Activated CD8-positive, alpha-beta memory T cell treated with anti-CD3 and anti-CD28 coated beads for 24 hours (primary cell): ENCODE data around the gene FMNL2.

ENCODE experiments used
- DNase-seq: peaks from one replicate; pipeline ENCODE4 v3.0.0-alpha.2; 2020

FMNL2 gene

DNA sequence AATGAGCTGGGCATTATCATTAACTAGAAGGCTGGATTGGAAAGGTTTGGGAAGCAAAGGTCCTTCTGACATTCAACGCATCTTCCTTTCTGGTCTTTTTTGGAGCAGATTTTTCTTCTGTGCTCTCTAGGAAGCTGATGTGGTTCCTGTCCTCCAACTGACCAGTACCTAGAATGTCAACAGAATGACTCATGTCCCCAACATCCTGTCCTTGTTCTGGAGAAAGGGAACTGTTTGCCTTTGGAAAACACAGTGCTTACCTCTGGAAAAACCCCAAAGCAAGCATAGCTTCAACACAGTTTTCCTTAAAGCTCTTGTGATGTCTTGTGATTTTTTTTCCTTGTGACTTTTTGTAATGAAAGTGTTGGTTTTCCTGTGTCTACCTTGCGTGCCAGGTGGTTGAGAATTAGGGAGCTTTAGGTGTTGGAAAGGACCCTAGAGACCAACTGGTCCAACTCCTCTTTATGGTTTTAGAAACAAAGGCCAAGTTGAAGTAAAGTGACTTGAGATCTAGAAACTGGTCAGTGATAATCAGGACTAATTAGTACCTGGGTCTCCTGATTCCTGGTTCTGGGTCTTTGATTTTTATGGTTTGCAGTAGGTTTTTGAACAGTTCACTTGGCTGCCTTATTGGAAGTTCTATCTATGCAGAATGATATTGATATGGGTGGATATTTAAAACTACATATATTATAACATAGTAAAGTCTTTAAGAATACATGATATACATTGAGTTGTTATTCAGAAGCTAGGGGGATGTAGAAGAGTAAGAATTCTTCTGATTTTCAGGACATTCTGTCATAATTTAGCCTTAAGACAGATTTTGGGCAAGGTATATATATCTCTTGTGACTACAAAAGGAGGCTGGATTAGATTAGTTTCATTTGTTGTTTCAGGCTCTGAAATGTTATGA lies 70.5 kb downstream of the FMNL2 start:
- DNase-seq, result no peak

DNA sequence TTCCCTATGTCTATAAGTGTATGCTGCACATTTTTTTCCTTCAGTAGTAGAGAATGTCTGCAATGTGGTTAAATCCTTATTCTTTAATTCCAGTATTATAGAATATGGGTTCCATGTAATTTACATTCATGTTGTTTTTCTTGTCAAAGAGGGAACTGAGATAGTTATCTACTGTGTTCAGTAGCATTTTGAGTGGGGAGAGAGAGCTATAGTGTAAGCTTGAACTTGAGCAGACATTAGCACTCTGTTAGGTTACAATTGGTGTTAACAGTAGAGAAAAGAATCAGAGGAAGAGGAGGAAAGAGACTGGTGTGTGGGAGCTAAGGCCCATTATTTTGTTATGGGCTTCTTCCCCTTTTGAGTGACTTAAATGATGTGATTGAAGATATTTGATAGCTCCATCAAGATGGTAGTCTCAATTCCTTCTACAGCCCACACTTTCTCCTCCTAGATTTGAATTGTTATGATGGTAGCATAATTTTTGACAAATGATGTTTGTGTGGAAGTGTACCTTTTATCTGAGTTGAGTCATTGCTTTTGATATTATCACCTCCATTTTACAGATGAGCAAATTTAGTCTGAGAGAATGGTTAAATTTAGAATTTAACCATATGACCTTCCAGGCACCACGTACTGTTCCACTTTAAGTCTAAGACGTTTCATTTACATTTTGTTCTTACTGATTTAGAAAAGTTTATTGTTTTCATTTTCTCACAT lies 71.3 kb downstream of the FMNL2 start:
- DNase-seq, result no peak

DNA sequence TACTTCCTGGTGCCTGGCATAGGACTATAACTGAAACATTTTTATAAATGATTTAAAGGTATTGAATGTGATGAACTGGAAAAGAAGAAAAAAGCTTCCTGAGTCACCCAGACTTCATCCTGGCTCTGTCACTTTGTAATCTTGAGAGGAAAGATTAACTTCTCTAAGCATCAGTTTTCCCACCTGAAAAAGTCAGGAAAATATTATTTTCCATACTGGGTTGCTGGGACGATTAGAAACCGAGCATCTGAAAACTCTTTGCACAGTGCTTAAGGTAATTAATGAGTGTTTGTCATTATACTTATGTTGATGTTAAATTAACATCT lies 71.8 kb downstream of the FMNL2 start:
- no peak for DNase-seq

DNA sequence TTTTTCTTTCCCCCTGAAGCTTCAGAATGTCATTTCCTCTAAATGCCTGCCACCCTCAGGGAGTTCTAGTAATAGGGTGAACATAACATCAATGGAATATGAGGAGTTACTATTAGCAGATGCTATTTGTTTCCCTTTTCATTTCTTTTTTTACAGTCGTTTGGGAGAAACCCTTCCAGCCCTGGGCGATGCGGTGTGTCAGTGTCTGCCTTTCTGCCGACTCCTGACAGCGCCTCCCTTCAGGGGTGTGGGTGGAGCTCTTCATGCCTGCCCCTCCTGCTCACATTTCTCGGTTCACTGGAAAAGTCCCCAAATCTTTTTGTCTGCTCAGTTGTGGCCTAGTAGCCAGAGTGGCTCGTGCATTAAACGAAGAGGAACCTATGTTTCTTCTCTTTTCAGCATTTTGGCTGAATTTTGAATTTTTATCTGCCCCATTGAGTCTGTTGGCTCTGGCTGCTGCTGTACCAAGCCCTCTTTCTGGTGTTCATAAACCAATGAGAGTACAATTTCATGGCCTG lies 72.3 kb downstream of the FMNL2 start:
- DNase-seq, result no peak

DNA sequence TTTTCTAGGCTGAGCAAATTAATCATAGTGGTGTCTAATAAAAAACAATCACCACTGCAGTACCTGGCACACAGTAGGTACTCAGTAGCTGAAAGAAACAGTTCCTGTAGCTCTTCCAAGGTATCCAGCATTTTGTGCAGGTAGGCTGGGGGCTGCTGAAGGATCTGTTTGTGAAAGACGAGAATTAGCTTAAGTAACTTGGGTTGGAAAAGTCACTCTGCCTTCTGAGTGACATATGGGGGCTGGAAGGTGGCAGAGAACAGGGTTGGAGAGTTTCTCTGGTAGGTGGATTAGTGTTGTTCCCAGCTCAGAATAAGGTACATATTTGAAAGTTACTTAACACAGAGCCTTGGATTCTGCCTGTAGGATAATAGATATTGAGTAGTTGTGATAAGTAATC lies 72.8 kb downstream of the FMNL2 start:
- DNase-seq, result no peak

DNA sequence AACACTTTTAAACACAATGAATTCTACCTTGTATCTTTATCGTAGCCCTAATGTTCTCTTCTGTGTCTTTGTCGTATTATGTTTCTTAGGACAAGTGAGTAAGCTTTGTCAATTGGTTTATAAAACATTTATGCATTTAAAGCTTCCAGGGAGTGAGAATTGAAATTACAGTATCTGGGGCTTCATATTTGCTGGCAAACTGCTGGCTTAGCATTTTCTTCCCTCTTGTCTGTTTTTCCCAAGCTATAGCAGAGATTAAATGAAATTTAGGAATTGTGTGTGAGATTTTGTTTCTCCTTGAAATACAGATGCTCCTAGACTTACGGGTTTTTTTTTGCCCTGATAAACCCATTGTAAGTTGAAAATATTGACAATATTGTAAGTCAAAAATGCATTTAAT lies 73.3 kb downstream of the FMNL2 start:
- DNase-seq, result no peak

DNA sequence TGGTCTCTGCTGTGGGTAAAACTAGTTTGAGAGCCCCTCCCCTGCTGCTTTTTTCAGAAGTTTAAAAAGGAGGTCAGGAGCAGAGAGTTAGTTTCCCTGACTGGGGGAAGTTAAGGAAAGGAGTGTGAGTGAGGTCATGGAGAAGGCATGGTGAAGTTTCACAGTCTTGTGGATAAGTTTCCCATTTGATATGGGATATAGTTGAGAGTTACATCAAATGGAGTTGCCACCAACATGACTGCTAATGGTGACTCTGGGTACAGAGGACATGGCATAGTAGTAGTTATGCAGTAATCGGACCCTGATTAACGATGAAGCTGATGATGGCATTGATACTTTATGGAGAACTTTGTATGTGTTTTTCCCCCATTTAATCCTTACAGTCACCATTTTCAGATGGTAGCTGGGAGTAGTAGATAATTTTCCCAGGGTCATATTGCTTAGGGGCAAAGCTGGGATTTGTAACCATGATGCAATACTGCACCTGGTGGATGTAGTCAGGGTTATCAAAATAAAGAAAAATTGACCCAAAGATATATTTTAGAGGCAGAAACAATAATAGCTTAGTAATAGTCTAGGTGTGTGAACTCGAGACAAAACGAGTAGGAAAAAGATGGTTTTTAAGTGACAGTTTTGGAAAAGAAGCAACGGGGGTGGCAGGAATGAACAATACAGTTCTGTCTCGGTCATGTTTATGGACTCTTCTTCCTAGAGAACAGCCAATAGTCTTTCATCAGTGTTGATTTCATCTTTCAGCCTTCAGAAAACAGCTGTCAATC lies 74.6 kb downstream of the FMNL2 start:
- DNase-seq, result no peak

DNA sequence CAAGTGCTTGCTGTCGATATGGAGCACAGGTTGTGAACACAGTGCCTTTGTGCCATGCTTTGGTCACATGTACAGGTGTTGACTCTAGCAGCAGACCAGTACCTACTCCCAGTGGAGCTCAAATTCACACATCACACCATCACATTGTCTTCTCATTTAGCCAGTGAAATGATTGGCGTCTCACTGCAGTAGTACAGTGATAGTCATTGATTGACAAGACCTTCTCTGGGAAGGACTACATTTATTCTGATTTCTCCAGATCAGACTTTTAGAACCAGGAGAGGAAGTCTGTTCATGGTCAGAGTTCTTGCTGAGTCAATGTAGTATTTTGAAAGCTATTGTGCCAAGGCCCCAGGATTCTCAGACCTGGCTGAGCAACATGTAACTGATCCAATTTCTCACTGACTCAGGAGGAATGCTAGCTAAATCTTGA lies 75.2 kb downstream of the FMNL2 start:
- DNase-seq, result no peak

DNA sequence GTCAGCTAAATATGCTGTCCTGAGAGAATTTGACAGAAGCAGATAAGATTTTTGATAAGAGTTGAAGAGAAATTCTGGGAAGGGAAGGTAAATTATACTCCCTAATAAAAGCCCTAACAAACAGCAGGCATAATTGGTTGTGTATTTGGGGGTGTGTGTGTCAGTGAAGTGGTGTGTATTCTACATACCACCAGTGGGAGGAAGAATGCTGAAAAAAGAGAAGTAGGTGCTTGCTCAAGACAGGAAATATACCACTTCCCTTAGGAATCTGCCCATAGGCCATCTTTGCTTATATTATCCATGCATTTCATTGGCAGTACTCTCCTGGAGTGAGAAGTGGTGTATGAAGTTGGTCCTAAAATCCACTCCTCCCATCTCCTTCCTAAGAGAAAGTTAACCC lies 76.2 kb downstream of the FMNL2 start:
- DNase-seq, result no peak

DNA sequence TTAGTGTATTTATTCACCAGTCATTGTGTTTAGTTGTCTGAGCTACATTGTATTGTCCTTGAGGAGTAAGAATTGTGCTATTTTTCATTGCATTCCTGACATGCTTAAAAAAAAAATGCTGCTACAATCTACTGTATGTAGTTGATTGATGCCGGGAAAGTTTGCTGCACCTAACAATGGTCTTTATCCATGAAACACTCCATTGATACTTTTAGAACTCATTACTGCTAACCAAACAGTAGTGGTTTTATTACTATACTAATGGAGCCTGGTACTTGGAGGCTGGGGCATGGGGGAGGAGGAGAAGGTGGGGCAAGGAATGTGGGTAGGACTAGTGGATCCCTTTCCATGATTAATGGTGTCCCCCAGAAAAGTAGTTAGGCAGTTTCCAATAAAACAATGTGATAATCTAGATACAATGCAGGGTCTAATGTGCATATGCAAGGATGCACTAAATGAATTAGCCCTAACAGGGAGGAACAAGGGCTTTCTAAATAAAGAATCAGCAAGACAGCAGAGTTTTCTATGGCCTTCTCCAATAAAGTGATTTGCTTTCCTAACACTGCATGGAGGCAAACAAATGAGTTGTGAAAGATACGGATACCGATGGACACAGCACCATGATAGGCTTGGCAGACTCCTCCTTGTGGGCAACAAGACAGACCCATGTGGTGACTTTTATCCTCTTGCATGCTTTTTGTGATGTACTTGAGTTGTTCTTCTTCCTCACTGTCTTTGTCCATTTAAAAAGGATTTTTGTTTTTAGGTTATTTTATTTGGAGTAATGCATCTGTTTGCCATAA lies 78.5 kb downstream of the FMNL2 start:
- no peak for DNase-seq

DNA sequence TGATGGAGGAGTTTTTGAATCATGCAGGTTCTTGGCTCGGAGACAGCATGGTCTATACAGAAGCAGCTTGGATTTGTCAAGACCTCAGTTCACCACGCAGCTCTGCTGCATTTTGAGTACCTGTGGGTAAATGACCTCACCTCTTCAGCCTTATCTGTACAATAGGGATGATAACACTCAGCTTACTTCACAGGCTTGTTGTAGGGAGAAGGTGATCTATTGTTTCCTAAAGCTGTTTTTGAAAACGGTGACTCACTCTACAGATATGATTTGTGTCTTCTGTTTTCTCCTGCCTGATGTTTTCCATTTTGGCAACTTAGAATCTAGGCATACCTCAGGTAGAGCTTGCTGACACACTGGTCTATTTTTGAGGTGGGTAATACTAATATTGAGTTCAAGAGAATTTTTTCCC lies 80.3 kb downstream of the FMNL2 start:
- DNase-seq, result no peak

DNA sequence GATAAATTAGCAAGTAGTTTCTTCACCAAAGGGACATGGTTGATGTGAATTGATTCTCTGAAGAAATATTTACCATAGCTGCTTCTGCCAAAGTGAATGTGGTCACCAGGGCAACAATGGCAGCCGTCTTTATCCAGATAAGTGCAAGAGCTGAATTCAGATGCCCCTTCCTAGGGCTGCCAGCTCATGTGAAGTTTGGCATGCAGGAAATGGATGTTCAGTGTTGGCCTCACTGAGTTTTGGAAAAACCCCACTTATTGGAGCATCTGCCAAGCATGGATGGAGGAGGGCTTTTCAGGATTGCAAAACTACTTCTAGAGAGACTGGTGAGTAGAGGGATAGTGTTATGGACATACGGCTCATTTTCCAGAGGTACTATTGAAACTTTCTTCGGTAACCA lies 80.8 kb downstream of the FMNL2 start:
- no peak for DNase-seq

DNA sequence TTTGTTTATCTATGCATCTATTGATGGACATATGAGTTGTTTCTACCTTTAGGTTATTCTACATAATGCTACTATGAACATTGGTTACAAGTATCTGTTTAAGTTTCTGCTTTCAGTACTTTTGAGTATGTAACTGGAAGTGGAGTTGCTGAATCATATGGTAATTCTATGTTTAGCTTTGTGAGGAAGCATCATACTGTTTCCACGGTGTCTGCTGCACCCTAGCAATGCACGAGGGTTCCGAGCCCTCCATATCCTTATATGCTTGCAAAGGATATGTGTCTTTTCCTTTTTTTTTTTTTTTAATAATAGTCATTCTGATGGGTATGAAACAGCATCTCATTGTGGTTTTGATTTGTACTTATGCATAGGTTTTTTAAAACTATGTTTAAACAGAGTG lies 83.7 kb downstream of the FMNL2 start:
- no peak for DNase-seq

DNA sequence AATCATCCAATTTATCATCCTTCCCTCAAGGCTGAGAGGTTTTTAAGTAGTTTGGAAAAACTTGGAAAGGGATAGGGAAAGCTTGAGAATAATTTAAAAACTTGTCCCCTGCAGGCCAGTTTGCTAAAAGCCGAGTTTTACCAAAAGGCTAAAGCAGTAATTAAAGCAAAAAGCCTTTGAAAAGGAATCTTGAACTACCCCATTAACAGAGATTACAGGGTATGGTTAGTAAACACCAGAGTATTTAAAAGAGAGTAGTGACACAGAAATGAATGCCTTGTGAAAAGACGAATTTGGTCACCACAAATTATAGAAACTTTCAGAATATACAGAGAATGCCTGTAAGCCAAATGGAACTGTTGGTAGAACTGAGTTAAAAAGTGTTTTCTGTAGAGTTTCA lies 85.0 kb downstream of the FMNL2 start:
- DNase-seq, result no peak

DNA sequence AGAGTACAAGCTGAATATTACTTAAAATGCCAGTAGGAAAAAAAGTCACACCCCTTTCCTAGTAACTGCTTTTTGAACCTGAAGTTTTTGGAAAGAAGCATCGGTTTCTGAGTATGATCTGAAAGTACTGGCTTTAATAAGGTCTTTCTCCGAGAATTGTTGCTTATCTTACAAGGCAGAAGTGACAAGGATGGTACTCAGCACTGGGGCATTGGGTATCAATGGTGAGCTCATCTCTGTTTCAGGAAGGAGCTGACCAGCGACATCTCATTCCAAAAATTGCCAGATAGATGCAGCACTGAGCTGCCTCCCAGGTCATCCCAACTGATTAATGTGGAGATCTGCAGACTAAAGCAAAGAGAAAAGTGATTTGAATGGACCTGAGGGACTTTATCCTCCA lies 85.4 kb downstream of the FMNL2 start:
- DNase-seq, result no peak

DNA sequence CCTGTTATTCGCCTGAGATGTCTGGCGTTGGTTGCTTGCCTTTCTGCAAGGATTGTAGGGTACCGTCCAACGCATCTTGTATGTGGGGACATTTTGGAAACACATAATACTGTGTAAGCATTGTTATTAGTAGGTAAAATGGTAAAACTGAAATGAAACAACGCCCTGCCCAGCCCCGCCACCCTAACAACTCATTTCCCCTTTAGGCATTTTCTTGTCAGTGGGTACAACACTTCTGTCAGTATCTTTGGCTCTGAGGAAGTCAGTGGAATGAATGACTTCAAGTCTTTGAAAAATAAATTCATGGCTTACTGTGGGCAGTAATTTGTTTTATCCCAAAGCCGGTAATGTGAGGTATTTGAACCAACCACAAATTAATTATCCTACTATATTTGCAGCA lies 86.0 kb downstream of the FMNL2 start:
- no peak for DNase-seq

DNA sequence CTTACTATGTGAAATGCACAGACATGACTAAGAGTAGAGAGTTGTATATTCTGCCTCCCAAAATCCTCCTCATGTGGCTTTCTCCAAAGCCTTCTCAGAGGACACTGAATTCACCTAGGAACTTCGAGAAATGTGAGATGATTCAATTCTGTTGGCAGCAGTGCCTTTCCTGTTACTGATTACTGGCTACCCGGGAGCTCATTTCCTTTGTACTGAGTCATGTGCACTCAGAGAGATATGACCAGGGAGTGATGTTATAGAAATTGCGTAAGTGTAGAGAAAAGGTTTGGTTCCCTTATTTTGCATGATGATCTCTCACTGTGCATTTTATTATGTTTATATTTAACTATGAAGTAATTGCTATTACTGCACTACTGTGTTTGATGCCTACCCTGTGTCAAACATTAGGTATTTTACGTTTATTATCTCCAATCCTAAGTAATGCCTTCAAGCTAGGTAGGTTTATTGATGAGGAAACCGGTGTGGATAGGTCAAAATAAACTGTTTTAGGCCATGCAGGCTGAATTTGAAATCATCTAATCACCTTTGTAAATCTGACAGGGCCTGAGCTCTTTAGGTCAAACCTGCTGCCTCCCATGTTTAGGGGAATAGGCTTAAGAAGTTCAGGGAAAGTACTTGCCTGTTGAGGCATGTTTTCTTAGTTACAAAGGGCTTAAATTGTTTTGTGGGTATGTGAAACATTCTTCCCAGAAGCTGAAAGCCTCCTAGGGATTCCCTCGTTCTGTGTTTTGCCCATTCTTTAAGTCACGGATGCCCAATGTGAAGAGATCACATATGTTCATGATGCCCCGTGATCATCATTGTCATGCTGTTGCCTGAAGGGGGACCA lies 86.8 kb downstream of the FMNL2 start:
- DNase-seq, result no peak

DNA sequence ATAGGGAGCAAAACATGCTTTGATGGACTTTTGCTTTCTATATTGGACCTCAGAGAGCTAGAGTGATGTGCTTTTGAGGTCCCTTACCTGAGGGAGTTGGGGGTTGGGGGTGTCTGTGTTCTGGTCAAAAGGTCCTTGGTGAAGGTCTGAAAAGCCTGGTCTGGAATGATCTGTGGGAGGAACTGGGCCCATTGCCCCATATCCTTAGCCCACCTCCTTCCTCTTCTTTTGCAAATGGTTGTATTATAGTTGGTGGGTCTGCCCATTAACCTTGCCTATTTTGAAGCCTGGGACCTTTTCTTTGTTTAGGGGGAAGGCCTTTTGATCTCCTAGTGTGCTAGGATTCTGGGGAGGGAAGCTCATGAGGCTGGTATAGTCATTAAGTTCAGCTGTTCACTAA lies 88.7 kb downstream of the FMNL2 start:
- no peak for DNase-seq

DNA sequence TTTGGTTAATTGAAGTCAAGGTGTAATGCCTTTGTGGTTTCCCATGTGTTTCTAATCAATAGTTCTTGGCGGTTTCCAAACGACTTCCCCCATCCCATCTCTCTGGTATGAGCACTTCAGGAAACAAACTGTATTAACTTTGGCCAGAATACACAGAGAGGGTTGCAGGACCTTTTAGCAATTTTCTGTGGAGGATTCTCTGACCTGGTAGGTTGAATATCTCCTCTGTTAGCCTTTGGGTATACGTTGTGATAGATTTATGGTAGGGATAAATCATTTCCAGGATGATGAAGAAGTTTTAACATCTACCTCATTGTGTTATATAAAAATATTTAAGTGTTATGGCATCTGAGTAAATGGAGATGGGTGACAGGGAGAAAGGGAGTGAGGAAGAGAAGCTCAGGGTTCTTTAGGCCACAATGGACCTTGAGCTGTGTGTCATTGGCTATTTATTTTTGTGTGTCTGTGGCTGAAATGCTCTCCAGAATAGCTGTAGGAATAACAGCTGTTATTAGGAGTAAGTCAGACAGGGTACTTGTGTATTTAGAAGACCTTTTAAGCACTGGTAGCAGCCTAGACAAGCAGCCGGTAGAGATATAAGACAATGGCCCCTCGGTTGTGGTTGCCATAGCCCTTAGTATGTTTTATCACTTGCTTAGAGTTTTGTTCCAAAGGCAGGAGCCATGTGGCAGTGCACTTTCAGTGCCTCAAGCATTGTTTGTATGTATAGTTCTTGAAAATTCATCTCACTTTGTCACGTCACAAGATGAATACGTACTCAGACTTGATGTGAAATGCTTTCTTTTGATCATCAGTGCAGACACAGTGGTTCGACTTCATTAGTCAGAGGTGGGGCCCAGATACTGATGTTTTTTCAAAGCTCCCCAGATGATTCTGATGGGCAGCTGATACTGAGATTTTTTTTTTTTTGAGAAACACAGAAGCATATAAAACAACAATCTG lies 91.1 kb downstream of the FMNL2 start:
- DNase-seq, result no peak

DNA sequence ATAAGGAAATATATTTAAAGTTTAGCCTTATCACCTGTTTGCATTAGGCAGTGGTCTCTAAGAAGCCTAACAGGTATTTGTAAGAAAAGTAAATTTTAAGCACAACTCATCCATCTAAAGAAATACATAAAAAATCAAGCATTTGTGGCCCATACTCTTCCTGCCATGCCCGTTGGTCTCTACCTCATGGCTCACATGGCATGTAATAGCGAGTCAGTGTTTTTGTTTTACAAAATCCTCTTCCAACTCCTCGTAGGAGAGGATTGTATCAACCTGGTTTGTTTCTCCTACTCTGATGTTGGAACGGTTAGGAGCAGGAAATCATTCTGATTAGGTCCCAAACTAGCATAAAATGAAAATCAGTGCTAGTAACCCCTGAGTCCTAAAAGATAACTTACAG lies 91.8 kb downstream of the FMNL2 start:
- no peak for DNase-seq
